Measurements from ENCODE around the gene TARBP1. TPM values are rescaled to one million over a fixed set of nuclear protein-coding genes. Genes with fewer than 3 reads are reported as not detected.

The TARBP1 gene
- total RNA-seq, 1 donor from 2014 or later: 11.2 TPM

DNA sequence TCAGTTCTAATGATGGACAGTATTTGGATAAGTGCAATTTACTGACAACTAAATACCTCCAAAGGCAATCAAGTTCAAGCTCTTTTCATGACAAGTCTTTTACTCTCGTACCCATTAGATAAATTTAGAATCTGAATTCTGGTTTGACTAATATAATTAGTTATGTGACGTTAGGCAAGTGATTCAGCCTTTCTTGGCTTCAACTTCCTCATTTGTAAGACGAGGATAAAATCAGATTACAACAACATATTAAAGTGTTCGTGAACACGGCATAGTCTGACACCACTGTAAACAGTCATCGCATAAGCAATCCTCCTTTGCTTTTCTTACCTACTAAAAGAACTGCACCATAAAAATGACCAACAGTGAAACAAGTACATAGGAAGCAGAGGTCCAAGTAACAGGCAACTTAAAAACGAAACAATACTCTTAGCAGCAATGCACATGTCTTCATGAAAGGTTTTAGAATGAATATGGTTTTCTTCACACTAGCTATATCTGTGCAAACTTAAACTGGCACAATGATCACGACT lies 80.1 kb downstream of the TARBP1 start:
- Mint-ChIP-seq H3K27ac (ENCODE audit: unreplicated experiment) (no peak overlapping the region), H3K4me1 (ENCODE audit: low read depth) (no peaks in the 10 kb centered on the region), H3K9me3 (ENCODE audit: low read depth) (no peaks in the 10 kb centered on the region), H3K36me3 (ENCODE audit: low read depth) (peaks cover 8% of the 10 kb centered on the region), H3K27me3 (ENCODE audit: low read depth) (no peaks in the 10 kb centered on the region), H3K4me3 (ENCODE audit: unreplicated experiment) (no peak overlapping the region)
- DNase-seq (ENCODE audit: low spot score): no peak
- TF ChIP-seq, protein P1, sequence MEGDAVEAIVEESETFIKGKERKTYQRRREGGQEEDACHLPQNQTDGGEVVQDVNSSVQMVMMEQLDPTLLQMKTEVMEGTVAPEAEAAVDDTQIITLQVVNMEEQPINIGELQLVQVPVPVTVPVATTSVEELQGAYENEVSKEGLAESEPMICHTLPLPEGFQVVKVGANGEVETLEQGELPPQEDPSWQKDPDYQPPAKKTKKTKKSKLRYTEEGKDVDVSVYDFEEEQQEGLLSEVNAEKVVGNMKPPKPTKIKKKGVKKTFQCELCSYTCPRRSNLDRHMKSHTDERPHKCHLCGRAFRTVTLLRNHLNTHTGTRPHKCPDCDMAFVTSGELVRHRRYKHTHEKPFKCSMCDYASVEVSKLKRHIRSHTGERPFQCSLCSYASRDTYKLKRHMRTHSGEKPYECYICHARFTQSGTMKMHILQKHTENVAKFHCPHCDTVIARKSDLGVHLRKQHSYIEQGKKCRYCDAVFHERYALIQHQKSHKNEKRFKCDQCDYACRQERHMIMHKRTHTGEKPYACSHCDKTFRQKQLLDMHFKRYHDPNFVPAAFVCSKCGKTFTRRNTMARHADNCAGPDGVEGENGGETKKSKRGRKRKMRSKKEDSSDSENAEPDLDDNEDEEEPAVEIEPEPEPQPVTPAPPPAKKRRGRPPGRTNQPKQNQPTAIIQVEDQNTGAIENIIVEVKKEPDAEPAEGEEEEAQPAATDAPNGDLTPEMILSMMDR (IDR thresholded peaks at IDR 0.05): no peak

DNA sequence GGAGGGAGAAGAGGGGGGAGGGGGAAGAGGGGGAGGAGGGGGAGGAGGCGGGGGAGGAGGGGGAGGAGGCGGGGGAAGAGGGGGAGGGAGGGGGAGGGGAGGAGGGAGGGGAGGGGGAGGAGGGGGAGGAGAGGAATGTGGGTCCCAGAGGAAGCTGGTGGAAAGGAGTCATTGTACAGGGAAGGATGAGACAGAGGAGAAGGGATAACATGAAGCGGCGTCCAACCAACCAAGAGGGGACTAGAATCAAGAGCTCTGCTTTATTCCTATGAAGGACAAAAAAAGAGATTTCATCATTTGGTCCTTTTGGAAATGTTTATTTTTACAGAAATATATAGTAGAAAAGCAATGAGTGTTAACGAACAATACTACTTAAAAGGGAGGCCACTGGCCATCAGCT lies 81.2 kb downstream of the TARBP1 start:
- TF ChIP-seq, protein P1 (IDR thresholded peaks at IDR 0.05): no peak
- Mint-ChIP-seq H3K27me3 (ENCODE audit: low read depth) (no peaks in the 10 kb centered on the region), H3K36me3 (ENCODE audit: low read depth) (peaks cover 4% of the 10 kb centered on the region), H3K4me1 (ENCODE audit: low read depth) (no peaks in the 10 kb centered on the region), H3K27ac (ENCODE audit: unreplicated experiment) (no peak overlapping the region), H3K4me3 (ENCODE audit: unreplicated experiment) (no peak overlapping the region), H3K9me3 (ENCODE audit: low read depth) (no peaks in the 10 kb centered on the region)
- DNase-seq (ENCODE audit: low spot score): no peak

DNA sequence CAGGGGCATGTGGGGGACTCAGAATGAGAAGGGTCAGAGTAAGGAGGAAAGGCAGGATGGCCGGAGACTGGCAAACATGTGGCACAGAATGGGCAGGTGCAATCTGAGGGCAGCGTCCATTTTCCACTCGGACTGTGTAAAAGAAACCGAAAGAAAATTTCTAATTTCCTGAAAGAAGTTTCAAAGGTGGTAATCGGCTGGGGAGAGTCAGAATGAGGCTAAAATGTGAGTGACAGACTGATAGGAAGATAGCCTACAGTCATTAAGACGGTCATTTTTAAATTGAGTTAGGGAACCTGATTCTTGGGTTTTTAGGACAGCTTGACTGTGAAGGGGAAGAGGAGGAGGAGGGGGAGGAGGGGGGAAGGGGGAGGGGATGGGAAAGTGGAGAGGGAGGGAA lies 82.1 kb downstream of the TARBP1 start:
- no peaks in the 10 kb centered on the region for H3K4me1 Mint-ChIP-seq (ENCODE audit: low read depth)
- no peak overlapping the region for H3K4me3 Mint-ChIP-seq (ENCODE audit: unreplicated experiment)
- H3K27ac Mint-ChIP-seq (ENCODE audit: unreplicated experiment): no peak overlapping the region
- H3K27me3 Mint-ChIP-seq (ENCODE audit: low read depth): no peaks in the 10 kb centered on the region
- TF ChIP-seq, protein P1 (IDR thresholded peaks at IDR 0.05): no peak
- no peak for DNase-seq (ENCODE audit: low spot score)
- H3K9me3 Mint-ChIP-seq (ENCODE audit: low read depth): no peaks in the 10 kb centered on the region
- H3K36me3 Mint-ChIP-seq (ENCODE audit: low read depth): peaks cover 6% of the 10 kb centered on the region

DNA sequence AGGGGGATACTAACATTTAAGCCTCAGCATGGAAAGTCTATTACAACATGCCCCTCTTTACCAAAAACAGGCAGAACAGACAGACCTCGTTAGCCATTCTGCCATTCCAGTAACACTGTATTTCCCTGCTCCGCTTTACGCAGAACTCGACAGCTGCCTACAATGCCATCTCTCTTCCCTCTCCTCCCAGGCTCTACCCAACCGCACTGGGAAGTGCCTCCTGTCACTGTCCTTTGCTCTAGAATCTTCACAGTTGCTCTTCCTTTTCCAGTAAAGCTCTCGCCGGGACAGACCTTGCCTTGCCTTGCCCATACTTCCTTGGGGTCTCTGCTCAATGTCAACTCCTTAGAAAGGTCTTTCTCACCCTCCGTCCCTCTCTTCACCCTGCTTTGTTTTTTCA lies 82.9 kb downstream of the TARBP1 start:
- Mint-ChIP-seq H3K9me3 (ENCODE audit: low read depth) (no peaks in the 10 kb centered on the region), H3K27ac (ENCODE audit: unreplicated experiment) (no peak overlapping the region), H3K4me1 (ENCODE audit: low read depth) (no peaks in the 10 kb centered on the region), H3K27me3 (ENCODE audit: low read depth) (no peaks in the 10 kb centered on the region), H3K36me3 (ENCODE audit: low read depth) (peaks cover 8% of the 10 kb centered on the region), H3K4me3 (ENCODE audit: unreplicated experiment) (no peak overlapping the region)
- DNase-seq (ENCODE audit: low spot score): no peak
- TF ChIP-seq, protein P1 (IDR thresholded peaks at IDR 0.05): no peak

DNA sequence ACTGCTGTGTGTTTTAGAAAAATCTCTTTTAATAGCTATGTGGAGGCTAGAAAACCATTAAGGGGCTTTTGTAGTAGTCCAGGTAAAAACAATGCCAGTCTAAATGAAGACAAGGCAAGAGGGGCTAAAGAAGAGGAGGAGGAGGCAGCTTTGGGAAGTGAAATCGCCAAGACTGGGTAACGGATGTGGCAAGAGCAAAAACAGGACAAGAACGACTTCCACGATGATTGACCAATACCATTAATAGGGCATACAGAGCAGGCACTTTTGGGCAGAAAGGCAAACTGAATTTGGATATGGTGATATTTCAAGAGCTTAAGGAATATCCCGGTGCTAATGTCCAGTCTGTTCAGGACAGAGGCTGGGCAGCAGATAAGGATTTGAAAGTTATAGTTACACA lies 83.7 kb downstream of the TARBP1 start:
- H3K27me3 Mint-ChIP-seq (ENCODE audit: low read depth): no peaks in the 10 kb centered on the region
- TF ChIP-seq, protein P1 (IDR thresholded peaks at IDR 0.05): no peak
- DNase-seq (ENCODE audit: low spot score): no peak
- no peaks in the 10 kb centered on the region for H3K4me1 Mint-ChIP-seq (ENCODE audit: low read depth)
- peaks cover 8% of the 10 kb centered on the region for H3K36me3 Mint-ChIP-seq (ENCODE audit: low read depth)
- H3K27ac Mint-ChIP-seq (ENCODE audit: unreplicated experiment): no peak overlapping the region
- no peaks in the 10 kb centered on the region for H3K9me3 Mint-ChIP-seq (ENCODE audit: low read depth)
- H3K4me3 Mint-ChIP-seq (ENCODE audit: unreplicated experiment): no peak overlapping the region
